IPS-18a (cell line): ENCODE data around the gene LRRC28.
"Not testable (repeated sequence)": the region's sequence is repeated elsewhere in the genome, so short reads cannot be mapped to it uniquely, and the experiment has no call there.

ENCODE experiments used
- H3K27ac ChIP-seq: one replicate; pipeline ENCODE4 v1.5.1; 2013; ENCODE audit warnings: low read length
- H3K27me3 ChIP-seq: one replicate; pipeline ENCODE4 v1.6.1; 2013; ENCODE audit warnings: mild to moderate bottlenecking, low read length; ENCODE audit not compliant: control insufficient read depth, insufficient read depth
- H3K36me3 ChIP-seq: one replicate; pipeline ENCODE4 v1.6.1; 2013; ENCODE audit warnings: low read depth, low read length; ENCODE audit not compliant: control insufficient read depth
- H3K4me1 ChIP-seq: one replicate; pipeline ENCODE4 v1.6.1; 2013; ENCODE audit warnings: low read depth, low read length; ENCODE audit not compliant: control insufficient read depth
- H3K4me3 ChIP-seq: one replicate; pipeline ENCODE4 v1.5.1; 2013; ENCODE audit warnings: low read length
- H3K9ac ChIP-seq: one replicate; pipeline ENCODE4 v1.6.1; 2013; ENCODE audit warnings: mild to moderate bottlenecking, low read length, moderate library complexity
- H3K9me3 ChIP-seq: one replicate; pipeline ENCODE4 v1.6.1; 2013; ENCODE audit warnings: low read depth, low read length; ENCODE audit not compliant: control insufficient read depth

Gene LRRC28

GRCh38 chr15:99230867-99231266 lies 20.4 kb upstream of the LRRC28 start:
- Histone ChIP-seq H3K4me3 (no peak overlapping the region), H3K36me3 (peaks cover 3% of the 10 kb centered on the region), H3K9ac (no peak overlapping the region), H3K27ac (no peak overlapping the region), H3K9me3 (no peaks in the 10 kb centered on the region), H3K27me3 (no peaks in the 10 kb centered on the region), H3K4me1 (no peaks in the 10 kb centered on the region)

DNA sequence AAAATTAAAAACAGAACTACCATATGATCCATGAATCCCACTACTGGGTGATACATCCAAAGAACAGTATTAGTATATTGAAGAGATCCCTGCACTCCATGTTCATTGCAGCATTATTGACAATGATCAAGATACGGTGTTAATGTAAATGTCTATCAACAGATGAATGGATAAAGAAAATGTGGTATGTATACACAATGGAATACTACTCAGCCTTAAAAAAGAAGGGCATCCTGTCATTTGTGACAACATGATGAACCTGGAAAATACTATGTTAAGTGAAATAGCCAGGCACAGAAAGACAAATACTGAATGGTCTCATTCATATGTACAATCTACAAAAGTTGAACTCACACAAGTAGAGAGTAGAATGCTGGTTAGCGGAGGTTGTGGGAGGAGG lies 18.5 kb upstream of the LRRC28 start:
- Histone ChIP-seq H3K4me1 (no peaks in the 10 kb centered on the region), H3K36me3 (peaks cover 2% of the 10 kb centered on the region), H3K27ac (no peak overlapping the region), H3K9me3 (no peaks in the 10 kb centered on the region), H3K4me3 (no peak overlapping the region), H3K27me3 (no peaks in the 10 kb centered on the region), H3K9ac (no peak overlapping the region)

DNA sequence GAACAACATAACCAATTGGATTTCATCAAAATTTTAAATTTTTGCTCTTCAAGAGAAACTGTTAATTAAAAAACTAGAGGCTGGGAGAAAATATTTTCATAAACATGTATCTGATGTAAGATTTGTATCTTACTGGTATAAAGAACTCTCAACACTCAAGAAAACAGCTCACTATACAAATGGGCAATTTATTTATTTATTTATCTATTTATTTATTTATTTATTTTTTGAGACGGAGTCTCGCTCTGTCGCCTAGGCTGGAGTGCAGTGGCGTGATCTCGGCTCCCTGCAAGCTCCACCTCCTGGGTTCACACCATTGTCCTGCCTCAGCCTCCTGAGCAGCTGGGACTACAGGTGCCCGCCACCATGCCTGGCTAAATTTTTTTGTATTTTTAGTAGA lies 17.1 kb upstream of the LRRC28 start:
- H3K27me3 ChIP-seq, H3K27ac ChIP-seq, H3K9me3 ChIP-seq, H3K4me1 ChIP-seq, H3K4me3 ChIP-seq, H3K36me3 ChIP-seq, H3K9ac ChIP-seq: not testable (repeated sequence)

DNA sequence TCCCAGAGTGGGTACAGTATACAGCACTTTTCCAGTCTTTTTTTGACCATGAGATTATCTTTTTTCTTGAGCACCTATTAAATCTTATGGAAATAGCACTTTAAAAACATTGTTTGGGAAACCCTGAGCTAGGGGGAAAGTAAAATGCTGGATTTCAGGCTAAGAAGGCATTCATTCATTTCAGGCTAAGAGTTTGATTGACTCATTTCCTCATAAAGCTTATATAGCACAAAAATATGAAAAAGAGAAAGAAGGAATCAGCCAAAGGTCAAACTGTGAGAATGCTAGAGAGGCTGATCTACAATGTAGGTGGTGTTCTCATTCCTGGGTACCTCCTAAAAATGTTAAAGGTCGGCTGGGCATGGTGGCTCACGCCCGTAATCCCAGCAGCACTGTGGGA lies 12.4 kb upstream of the LRRC28 start:
- H3K9ac ChIP-seq: no peak overlapping the region
- no peaks in the 10 kb centered on the region for H3K9me3 ChIP-seq
- H3K27ac ChIP-seq: no peak overlapping the region
- H3K36me3 ChIP-seq: no peaks in the 10 kb centered on the region
- H3K27me3 ChIP-seq: no peaks in the 10 kb centered on the region
- H3K4me3 ChIP-seq: no peak overlapping the region
- no peaks in the 10 kb centered on the region for H3K4me1 ChIP-seq

DNA sequence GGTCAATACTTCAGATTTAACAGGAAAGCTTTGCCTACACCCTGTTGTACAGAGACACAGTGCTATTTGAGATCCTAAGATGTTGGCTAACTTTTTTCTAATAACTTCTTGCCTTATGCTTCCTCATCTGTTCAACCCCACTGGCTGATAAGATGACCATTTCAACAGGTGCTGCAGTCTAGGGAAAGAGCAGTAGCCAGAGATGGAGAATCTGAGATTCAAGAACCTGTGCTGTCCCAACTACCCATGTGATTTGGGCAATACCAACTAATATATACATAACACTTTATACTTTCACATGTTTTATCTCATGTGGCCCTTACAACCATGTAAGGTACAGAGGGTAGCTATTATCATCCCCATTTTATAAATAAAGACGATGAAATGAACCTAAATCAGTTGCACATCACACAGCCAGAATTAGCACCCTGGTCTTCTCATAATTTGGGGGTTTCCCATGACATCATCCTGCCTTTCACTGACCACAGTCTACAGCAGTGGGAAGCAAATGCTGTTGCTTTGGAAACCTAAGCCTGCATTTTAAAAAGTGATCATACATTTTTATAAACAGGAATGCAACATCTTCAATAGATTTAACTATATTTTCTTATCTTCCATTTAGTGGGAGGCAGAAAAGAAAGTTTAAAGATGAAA lies 11.6 kb upstream of the LRRC28 start:
- H3K27me3 ChIP-seq: no peaks in the 10 kb centered on the region
- H3K4me3 ChIP-seq: no peak overlapping the region
- no peak overlapping the region for H3K27ac ChIP-seq
- H3K36me3 ChIP-seq: no peaks in the 10 kb centered on the region
- no peaks in the 10 kb centered on the region for H3K9me3 ChIP-seq
- no peaks in the 10 kb centered on the region for H3K4me1 ChIP-seq
- no peak overlapping the region for H3K9ac ChIP-seq

DNA sequence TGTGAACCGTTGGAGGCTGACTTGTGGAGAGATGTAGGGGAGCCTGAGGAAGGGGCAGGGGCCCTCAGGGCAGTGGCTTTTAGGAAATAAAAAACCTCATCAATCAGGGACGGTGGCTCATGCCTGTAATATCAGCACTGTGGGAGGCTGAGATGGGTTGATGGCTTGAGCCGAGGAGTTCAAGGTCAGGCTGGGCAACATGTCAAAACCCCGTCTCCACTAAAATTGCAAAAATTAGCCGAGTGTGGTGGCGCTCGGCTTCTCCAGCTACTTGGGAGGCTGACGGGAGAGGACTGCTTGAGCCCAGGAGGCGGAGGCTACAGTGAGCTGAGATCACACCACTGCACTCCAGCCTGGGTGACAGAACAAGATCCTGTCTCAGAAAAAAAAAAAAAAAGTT lies 9.5 kb upstream of the LRRC28 start:
- no peak overlapping the region for H3K9ac ChIP-seq
- H3K4me3 ChIP-seq: no peak overlapping the region
- no peak overlapping the region for H3K27ac ChIP-seq
- no peaks in the 10 kb centered on the region for H3K27me3 ChIP-seq
- H3K9me3 ChIP-seq: no peaks in the 10 kb centered on the region
- H3K36me3 ChIP-seq: no peaks in the 10 kb centered on the region
- H3K4me1 ChIP-seq: no peaks in the 10 kb centered on the region

GRCh38 chr15:99244306-99244705 lies 7.0 kb upstream of the LRRC28 start:
- Histone ChIP-seq H3K27me3 (no peaks in the 10 kb centered on the region), H3K4me3 (no peak overlapping the region), H3K9me3 (no peaks in the 10 kb centered on the region), H3K36me3 (no peaks in the 10 kb centered on the region), H3K4me1 (no peaks in the 10 kb centered on the region), H3K27ac (no peak overlapping the region), H3K9ac (no peak overlapping the region)

- H3K4me1 ChIP-seq: no peaks in the 10 kb centered on the region
- H3K9me3 ChIP-seq: no peaks in the 10 kb centered on the region
- H3K36me3 ChIP-seq: no peaks in the 10 kb centered on the region
- H3K9ac ChIP-seq: no peak overlapping the region
- H3K4me3 ChIP-seq: no peak overlapping the region
- H3K27me3 ChIP-seq: peaks cover 6% of the 10 kb centered on the region
- H3K27ac ChIP-seq: no peak overlapping the region
Measured at GRCh38 chr15:99247062-99247461, 4.2 kb upstream of the LRRC28 start.

DNA sequence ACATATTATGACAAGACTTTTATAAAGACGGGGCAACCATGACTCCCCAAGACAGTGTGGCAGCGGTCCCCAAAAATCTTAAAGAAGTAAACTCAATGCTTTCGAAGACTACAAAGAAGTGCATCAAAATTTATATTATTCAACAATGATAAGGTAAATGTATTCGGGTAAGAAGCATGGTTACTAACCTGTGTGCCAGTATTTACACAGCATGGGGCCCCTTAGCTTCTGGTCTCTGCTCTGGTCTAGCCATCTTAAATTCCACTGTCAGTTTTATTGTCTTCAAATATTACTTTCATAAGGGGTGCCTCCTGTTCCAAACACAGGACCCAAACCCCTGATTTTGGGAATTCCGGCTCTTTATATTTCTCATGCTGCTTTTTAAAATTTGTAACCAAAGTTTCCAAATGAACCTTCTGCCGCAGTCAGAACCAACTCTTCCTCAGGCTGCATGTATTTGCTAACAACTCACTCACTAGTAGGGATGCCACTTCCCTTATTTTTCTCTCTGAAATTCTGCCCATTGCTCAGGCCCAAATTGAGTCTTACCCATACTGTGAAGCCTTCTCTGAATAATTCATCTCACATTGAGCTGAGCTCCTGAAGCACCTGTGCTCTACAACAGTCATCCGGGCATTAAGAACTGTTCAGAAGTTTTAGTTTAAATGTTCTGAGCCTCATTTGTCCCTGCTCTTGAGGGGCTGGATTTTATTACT lies 3.1 kb upstream of the LRRC28 start:
- Histone ChIP-seq H3K9me3 (no peaks in the 10 kb centered on the region), H3K27me3 (peaks cover 10% of the 10 kb centered on the region), H3K27ac (no peak overlapping the region), H3K4me1 (no peaks in the 10 kb centered on the region), H3K9ac (no peak overlapping the region), H3K36me3 (no peaks in the 10 kb centered on the region), H3K4me3 (peak overlapping the region; percentile 95)

DNA sequence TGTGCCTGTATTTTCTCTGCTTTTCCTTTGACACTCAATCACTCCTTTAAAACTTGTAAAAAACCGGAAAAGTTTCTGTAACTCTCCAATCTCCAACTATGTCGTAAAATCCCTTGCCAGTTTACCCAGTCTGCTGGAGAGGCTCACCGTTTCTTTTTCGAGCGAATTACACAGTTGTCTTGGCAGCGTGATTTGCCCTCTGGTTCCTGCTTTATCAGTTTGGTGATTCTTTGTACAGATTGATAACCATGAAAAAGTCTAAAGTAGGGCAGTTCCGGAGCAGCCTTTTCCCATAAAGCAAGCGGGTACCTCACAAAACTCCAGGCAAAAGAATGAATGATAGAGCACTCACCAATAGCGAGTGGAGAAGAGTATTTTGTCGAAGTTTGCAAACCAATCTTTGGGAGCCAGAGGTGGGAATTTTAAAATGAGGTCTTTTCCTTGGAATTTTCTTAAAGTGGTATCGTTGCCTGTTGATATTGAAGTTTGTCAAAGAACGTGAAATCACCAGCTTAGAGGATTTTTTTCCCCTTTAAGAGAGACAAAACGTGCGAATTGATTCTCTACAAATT lies 1.9 kb upstream of the LRRC28 start, which contains the start of gene TTC23:
Gene TTC23 (minus strand): TSS at position 312 of the 572 bp plus-strand sequence. CDS start 20,869 bp downstream, outside the sequence.
- Histone ChIP-seq H3K9me3 (no peaks in the 10 kb centered on the region), H3K4me1 (no peaks in the 10 kb centered on the region), H3K4me3 (peak within 1 kb of the TSS; percentile 95), H3K27ac (peak within 1 kb of the TSS; percentile 8), H3K36me3 (no peaks in the 10 kb centered on the region), H3K27me3 (peaks cover 10% of the 10 kb centered on the region), H3K9ac (peak within 1 kb of the TSS; percentile 87)

DNA sequence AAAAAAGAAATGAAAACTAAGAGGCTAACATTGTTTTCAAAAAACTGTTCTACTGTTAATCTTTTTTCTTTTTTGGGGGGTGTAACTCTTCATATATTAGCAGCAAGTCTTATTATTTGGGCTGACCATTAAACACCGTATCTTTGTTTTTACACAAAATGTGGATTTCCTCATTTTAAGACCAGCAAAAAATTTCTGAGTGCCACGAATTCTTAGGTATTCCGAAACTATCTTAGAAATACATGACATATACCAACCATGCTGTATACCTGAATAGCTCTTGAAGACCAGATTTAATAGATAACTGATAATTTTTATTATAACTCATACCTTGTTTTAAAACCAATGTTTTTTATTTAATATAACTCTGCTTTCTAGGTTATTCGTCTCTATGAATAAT lies 1.3 kb upstream of the LRRC28 start:
- H3K4me1 ChIP-seq: no peaks in the 10 kb centered on the region
- H3K4me3 ChIP-seq: peak overlapping the region; percentile 95
- no peak overlapping the region for H3K27ac ChIP-seq
- H3K27me3 ChIP-seq: peaks cover 10% of the 10 kb centered on the region
- no peaks in the 10 kb centered on the region for H3K36me3 ChIP-seq
- peak overlapping the region; percentile 87 for H3K9ac ChIP-seq
- no peaks in the 10 kb centered on the region for H3K9me3 ChIP-seq

DNA sequence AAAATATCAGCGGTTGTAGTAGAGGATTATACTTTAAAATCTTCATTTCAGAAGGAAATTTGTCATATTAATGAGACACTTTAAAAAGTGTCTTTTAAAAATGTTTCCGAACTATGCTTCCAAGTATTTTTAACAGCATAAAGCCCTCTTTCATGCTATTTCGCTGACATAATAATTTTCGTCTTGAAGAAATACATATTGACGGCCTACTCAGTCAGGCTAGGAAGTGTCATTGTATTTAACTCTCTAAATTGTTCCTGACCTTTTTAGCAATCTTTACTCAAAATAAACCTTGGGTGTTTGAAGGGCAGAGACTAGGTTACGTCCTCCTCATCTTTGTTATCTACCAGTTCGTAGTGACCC lies 806 bp upstream of the LRRC28 start:
- Histone ChIP-seq H3K27me3 (peaks cover 10% of the 10 kb centered on the region), H3K4me1 (no peaks in the 10 kb centered on the region), H3K9me3 (no peaks in the 10 kb centered on the region), H3K9ac (peak overlapping the region; percentile 87), H3K27ac (peak overlapping the region; percentile 90), H3K4me3 (peak overlapping the region; percentile 95), H3K36me3 (no peaks in the 10 kb centered on the region)
